GM18498 (cell line): ENCODE measurements around the gene FKRP.
"Not testable (repeated sequence)": the region's sequence is repeated elsewhere in the genome, so short reads cannot be mapped to it uniquely, and the experiment has no call there.

Experiments
- ATAC-seq: cut with Tn5 transposase; IDR thresholded peaks from one replicate; pipeline ENCODE4 v1.9.1; 2021; ENCODE audit warnings: mild to moderate bottlenecking, moderate library complexity; ENCODE audit not compliant: unreplicated experiment

The FKRP gene

GRCh38 chr19:46756544-46756888 lies 10.7 kb downstream of the FKRP start:
- ATAC-seq: no peak

GRCh38 chr19:46759206-46759605 lies 13.3 kb downstream of the FKRP start:
- no peak for ATAC-seq

DNA sequence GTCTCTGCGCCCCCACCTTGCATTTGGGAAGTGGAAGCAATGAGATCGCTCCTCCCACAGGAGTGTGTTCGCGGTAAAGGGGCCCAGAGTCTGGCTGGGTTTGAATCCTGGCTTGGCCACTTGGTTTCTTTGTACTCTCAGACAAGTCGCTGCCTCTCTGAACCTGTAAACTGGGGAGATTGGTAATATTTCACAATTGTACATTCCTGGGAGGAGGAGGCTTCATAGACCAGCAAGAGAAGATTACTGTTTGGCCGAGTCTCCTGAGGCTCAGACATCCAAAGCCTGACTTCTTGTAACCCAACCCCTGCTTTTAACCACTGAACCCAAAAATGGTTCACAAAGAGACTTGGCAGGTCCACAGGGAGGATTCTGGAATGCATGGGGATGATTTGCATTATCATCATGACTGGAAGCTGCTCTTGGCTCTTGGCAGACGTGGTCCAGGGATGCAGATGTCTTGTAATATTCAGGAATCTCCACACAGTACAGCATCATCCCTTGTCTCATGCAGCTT lies 14.0 kb downstream of the FKRP start:
- no peak for ATAC-seq

DNA sequence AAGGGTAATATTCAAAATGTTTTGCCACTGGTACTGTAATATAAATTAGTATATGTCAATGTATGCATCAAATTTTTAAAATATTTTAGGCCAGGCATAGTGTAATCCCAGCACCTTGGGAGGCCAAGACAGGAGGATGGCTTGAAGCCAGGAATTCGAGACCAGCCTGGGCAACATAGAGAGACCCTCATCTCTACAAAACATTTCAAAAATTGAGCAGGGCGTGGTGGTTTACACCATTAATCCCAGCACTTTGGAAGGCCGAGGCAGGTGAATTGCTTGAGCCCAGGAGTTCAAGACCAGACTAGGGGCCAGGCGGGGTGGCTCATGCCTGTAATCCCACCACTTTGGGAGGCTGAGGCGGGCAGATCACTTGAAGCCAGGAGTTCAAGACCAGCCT lies 14.5 kb downstream of the FKRP start:
- no peak for ATAC-seq

- ATAC-seq: not testable (repeated sequence)
Observed at GRCh38 chr19:46760897-46761296, 15.0 kb downstream of the FKRP start.

GRCh38 chr19:46761418-46761831 lies 15.6 kb downstream of the FKRP start:
- ATAC-seq: no peak

GRCh38 chr19:46762245-46762890 lies 16.5 kb downstream of the FKRP start:
- no peak for ATAC-seq

DNA sequence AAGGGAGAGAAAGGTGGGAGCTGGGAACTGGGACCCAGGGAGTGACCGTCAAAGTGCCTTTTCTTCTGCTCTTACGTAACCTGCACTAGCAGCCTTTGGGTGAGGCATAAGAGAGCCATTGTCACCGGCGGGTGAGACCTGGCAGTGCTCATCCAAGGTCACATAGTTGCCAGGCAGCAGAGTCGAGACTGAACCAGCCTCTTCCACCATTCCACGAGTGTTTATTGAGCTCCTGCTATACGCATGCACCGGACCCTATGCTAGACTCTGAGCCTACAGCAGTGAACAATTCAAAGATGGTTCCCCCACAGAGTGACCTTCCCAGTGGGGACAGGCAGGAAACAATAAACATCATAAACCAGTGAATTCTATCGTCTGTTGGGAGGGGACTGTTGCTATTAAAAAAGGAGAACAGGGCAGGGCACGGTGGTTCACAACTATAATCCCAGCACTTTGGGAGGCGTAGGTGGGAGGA lies 19.0 kb downstream of the FKRP start:
- no peak for ATAC-seq

GRCh38 chr19:46766569-46767317 lies 20.9 kb downstream of the FKRP start:
- no peak for ATAC-seq

- not testable (repeated sequence) for ATAC-seq
Observed at GRCh38 chr19:46768746-46769145, 22.9 kb downstream of the FKRP start.

DNA sequence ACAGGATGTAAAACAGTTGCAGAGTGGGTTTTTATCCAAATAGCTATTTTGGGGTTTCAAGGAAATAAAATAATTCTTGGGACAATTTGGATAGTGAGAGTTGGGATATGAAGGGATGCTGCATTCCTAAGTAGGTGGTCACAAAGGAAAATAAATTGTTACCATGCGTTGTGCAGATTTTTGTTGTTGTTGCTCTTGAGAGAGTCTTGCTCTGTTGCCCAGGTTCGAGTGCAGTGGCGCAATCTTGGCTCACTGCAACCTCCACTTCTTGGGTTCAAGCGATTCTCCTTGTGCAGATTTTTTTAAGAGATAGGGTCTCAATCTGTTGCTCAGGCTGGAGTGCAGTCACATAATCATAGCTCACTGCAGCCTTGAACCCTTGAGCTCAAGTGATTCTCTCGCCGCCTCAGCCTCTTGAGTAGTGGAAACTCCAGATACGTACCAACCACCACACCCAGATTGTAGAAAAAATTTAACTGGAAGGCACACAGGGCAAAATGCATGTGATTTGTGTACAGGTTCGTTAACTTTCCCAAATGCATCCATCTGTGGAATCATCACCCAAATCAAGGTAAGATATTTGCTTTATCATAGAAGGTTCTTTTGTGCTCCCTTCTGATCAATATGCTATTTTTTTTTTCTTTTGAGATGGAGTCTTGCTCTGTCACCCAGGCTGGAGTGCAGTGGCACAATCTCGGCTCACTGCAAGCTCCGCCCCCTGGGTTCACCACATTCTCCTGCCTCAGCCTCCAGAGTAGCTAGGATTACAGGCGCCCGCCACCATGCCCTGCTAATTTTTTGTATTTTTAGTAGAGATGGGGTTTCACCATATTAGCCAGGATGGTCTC lies 26.5 kb downstream of the FKRP start:
- no peak for ATAC-seq

GRCh38 chr19:46773018-46773399 lies 27.2 kb downstream of the FKRP start:
- no peak for ATAC-seq

GRCh38 chr19:46775642-46776258 lies 29.9 kb downstream of the FKRP start:
- no peak for ATAC-seq

DNA sequence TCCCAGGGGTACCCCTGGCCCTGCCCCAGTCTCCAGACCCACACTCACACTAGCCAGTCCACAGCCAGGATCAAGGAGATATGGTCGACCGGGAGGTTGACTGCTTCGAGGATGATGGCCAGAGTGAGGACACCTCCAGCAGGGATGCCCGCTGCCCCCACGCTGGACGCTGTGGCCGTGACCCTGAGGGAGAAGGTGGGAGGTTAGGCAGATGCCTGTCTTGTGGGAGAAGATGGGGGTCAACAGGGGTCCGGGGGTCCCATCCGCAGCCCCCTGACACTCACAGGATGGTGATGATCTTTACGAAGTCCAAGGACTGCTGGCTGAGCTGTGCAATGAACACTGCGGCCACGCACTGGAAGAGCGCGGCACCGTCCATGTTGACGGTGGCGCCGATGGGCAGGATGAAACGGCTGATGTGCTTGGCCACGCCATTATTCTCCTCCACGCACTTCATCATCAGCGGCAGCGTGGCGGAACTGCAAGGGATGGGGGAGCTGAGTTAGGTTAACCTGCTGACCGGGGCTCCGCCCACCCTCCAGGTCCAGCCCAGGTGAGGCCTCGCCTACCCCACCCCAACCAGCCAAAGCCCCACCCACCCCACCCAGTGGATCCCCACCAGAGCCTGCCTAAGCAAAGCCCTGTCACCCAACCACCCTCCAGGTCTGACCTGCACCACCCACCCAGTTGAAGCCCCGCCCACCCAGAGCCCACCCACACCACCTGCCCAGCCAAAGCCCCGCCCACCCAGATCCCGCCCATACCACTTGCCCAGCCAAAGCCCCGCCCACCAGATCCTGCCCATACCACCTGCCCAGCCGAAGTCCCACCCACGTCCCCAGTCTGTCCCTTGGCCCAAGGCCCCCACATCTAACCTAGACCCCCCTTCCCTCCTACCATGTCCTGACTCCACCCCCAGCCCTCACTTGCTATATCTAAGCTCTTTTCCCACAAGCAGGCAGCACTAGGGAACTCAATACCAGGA lies 31.4 kb downstream of the FKRP start:
- no peak for ATAC-seq

GRCh38 chr19:46777956-46778645 lies 32.2 kb downstream of the FKRP start:
- not testable (repeated sequence) for ATAC-seq

DNA sequence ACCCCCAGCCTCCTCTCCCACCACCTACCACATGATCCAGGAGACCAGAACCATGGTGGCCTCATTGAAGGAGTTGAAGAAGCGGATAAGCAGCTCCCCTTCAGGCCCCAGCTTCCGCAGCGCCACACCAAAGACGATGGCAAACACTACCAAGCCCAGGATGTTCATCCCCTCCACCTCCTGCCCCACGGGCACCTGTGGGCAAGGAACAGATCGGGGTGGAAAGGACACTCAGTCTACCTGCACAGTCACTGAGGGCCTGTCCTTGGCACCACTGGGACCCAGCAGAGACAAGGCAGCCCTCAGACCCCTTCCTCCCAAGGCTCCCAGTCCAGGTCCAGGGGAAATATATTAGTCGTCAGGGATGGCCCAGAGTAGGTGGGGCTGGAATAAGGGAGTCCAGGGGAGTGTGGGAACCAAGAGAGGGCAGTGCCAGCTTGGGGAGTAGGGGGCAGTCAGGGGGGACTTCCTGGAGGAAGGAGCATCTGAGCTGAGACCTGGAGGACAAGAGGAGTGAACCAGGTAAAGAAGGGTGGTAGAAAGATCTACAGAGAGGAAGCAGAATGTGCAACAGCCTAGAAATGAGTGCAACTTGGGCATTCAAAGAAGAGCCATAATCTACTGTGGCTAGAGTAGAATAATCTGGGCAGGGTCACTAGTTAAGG lies 36.6 kb downstream of the FKRP start:
- no peak for ATAC-seq

GRCh38 chr19:46783670-46784069 lies 37.8 kb downstream of the FKRP start:
- no peak for ATAC-seq

GRCh38 chr19:46784262-46785053 lies 38.6 kb downstream of the FKRP start:
- ATAC-seq: peak; percentile 38
